GM18858 (cell line): ENCODE results near the gene ZNF480.
"Not testable (repeated sequence)": the region's sequence is repeated elsewhere in the genome, so short reads cannot be mapped to it uniquely, and the experiment has no call there.

Experiments
- ATAC-seq: cut with Tn5 transposase; IDR thresholded peaks from one replicate; pipeline ENCODE4 v1.9.1; 2021; ENCODE audit not compliant: unreplicated experiment

ZNF480 gene

GRCh38 chr19:52336791-52337381 lies 39.9 kb downstream of the ZNF480 start:
- ATAC-seq = no peak

GRCh38 chr19:52339022-52339421 lies 42.1 kb downstream of the ZNF480 start:
- ATAC-seq = not testable (repeated sequence)

GRCh38 chr19:52343548-52343947 lies 46.6 kb downstream of the ZNF480 start:
- ATAC-seq = no peak

GRCh38 chr19:52345162-52345561 lies 48.2 kb downstream of the ZNF480 start:
- no peak for ATAC-seq

- no peak for ATAC-seq
Observed at GRCh38 chr19:52351512-52351911, 54.5 kb downstream of the ZNF480 start.

- ATAC-seq = no peak
Observed at GRCh38 chr19:52366414-52366824, 69.5 kb downstream of the ZNF480 start.

GRCh38 chr19:52369559-52370340 lies 72.8 kb downstream of the ZNF480 start, which contains the start of gene ZNF880:
Gene ZNF880 (plus strand): TSS chr19:52369923. CDS start chr19:52369966, 43 bp downstream.
- peak; percentile 58 for ATAC-seq

- ATAC-seq = no peak
Observed at GRCh38 chr19:52370341-52370710, 73.4 kb downstream of the ZNF480 start.
